Measurements from ENCODE around the gene KSR2.

DNA sequence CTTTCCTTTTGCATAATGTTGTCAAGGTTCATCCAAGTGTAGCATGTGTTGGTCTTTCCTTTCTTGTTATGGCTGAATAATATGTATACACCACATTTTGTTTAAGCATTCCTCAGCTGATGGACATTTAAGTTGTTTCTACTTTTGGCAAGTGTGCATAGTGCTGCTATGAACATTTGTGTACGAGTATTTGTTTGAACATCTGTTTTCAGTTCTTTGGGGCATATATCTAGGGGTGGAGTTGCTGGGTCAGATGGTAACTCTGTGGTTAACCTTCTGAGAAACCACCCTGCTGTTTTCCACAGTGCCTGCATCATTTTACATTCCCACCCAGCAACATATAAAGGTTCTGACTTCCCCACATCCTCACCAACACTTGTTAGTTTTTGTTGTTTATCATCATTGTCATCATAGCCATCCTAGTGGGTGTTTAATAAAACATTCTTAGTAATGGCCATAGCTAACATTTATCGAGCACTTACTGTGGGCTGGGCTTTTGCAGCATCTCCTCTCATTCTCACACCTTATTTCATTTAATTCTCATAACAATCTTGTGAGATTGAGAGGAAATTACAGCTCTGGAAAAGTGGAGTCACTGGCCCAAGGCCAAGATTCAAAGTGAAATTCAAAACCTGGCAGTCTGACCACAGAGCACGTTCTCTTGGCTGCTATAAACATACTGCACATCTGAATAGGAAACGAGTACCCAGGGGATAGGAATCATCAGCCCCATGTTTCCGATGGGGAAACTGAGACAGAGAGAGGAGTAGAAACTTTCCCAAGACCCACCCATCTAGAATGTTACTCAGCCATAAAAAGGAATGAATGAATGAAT is 193.6 kb downstream of the KSR2 start:
- TF ChIP-seq POLR2AphosphoS5 (IDR thresholded peaks at IDR 0.05; ENCODE audit: borderline replicate concordance, low read depth, low read length) (no peak), EZH2 (IDR thresholded peaks at IDR 0.05) (no peak), FOXP2 (optimal IDR thresholded peaks at IDR 0.05; ENCODE audit: control extremely low read depth, extremely low read length, insufficient read depth) (no peak)

All from SK-N-MC (cell line).